Measurements from ENCODE around the gene TSPY1. TPM values are rescaled to one million over a fixed set of nuclear protein-coding genes. Genes with fewer than 3 reads are reported as not detected.
"Not testable (repeated sequence)": the region's sequence is repeated elsewhere in the genome, so short reads cannot be mapped to it uniquely, and the experiment has no call there.

Gene TSPY1, protein sequence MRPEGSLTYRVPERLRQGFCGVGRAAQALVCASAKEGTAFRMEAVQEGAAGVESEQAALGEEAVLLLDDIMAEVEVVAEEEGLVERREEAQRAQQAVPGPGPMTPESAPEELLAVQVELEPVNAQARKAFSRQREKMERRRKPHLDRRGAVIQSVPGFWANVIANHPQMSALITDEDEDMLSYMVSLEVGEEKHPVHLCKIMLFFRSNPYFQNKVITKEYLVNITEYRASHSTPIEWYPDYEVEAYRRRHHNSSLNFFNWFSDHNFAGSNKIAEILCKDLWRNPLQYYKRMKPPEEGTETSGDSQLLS
- total RNA-seq (2014; rRNA removed; shearing (Covaris generic)), result 1.4 and 2.3 TPM in 2 replicates

- DNase-seq (ENCODE audit: low spot score), result not testable (repeated sequence)
These were observed at the start of gene TSPY1 for GRCh38 chrY:9466655-9467054. Gene TSPY1, plus strand, starts transcription at chrY:9466955. Its CDS starts 46 bp downstream, at chrY:9467001.

- DNase-seq (ENCODE audit: low spot score), result not testable (repeated sequence)
These were observed 20.2 kb downstream of the TSPY1 start, which contains the start of gene TSPY9 for GRCh38 chrY:9486967-9487366. Gene TSPY9, plus strand, starts transcription at chrY:9487267. Its CDS starts 46 bp downstream, at chrY:9487313.

- DNase-seq (ENCODE audit: low spot score), result not testable (repeated sequence)
These were observed 37.6 kb downstream of the TSPY1 start for GRCh38 chrY:9504396-9504795.

DNA sequence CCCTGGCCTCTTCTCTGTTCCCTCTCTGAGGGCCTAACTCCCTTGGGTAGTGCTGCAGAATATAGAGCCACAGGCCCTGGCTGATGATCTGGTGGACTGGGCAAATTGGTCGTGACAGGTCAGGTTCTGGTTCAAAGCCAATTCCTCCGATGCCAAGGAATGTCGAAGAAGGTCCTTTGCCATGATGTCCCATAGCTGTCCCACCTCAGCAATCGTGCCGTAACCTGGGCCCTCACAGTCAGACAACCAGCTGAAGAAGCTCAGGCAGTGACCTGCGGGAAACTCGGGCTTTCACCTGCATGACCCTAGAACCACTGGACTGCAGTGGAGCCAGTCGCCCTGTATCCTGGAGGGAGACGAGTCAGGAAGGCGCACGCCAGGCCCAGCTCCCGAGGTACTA lies 49.5 kb downstream of the TSPY1 start:
- not testable (repeated sequence) for DNase-seq (ENCODE audit: low spot score)

Other genes with a start within 250 kb of the TSPY1 start
- gene TSPY4, start 129.5 kb upstream of the TSPY1 start, total RNA-seq (2014; rRNA removed; shearing (Covaris generic)), result 6.2 and 6.5 TPM in 2 replicates
- not detected in 2 replicates for gene TSPY8, start 109.2 kb upstream of the TSPY1 start, total RNA-seq (2014; rRNA removed; shearing (Covaris generic))
- gene TSPY3, start 68.5 kb upstream of the TSPY1 start, total RNA-seq (2014; rRNA removed; shearing (Covaris generic)), result not detected in 2 replicates
- 1.0 TPM in 1 of 2 replicates, not detected in the other for gene TSPY9, start 20.3 kb downstream of the TSPY1 start, total RNA-seq (2014; rRNA removed; shearing (Covaris generic))
- 0.10 TPM in 1 of 2 replicates, not detected in the other for gene TSPY10, start 60.9 kb downstream of the TSPY1 start, total RNA-seq (2014; rRNA removed; shearing (Covaris generic))

Data from H4 (cell line).